Measurements from ENCODE around the gene SETD4. TPM values are rescaled to one million over a fixed set of nuclear protein-coding genes. Genes with fewer than 3 reads are reported as not detected.

Gene SETD4
- total and polyA plus RNA-seq, 2 of the 8 experiments (the other 6 are each of a cell fraction or from before 2014, with no cell fraction given) = 20.1 to 46.6 TPM

- H3K4me2 ChIP-seq (ENCODE audit: insufficient read depth in 1 of 2, low read depth in 2 of 2, low read length in 2 of 2) = no peak overlapping the region
- H3K36me3 ChIP-seq (ENCODE audit: control insufficient read depth in 2 of 4, insufficient read depth in 4 of 4, low read length in 3 of 4) = no peaks in the 10 kb centered on the region
- no peak overlapping the region for H3K14ac ChIP-seq (ENCODE audit: insufficient read length)
- DNase-seq (ENCODE audit: low read depth in 1 of 2, low spot score in 2 of 2) = no peak
- no peak overlapping the region for H3K4ac ChIP-seq (replicated peaks; ENCODE audit: insufficient read length, low read depth, low read length)
- no peak overlapping the region for H2BK5ac ChIP-seq (ENCODE audit: low read depth, low read length)
- H2BK15ac ChIP-seq (ENCODE audit: low read length) = no peak overlapping the region
- no peak overlapping the region for H3K56ac ChIP-seq (replicated peaks; ENCODE audit: insufficient read length, low read depth, low read length)
- no peaks in the 10 kb centered on the region for H3K79me2 ChIP-seq (ENCODE audit: control insufficient read depth in 1 of 2, insufficient read depth in 2 of 2, low read length in 2 of 2)
- TF ChIP-seq CEBPB (IDR thresholded peaks at IDR 0.05; ENCODE audit: low read depth, low read length) = no peak
- no peak for TF ChIP-seq RBBP5 (IDR thresholded peaks at IDR 0.05; ENCODE audit: borderline replicate concordance, low read depth, low read length)
- TF ChIP-seq TEAD4 (IDR thresholded peaks at IDR 0.05; ENCODE audit: low read depth, low read length) = no peak
- TF ChIP-seq SIX5 (IDR thresholded peaks at IDR 0.05; ENCODE audit: low read depth, low read length) = no peak
- TF ChIP-seq ZNF274 (IDR thresholded peaks at IDR 0.05; ENCODE audit: borderline replicate concordance, extremely low read depth, low read length) = no peak
- H2BK120ac ChIP-seq (replicated peaks; ENCODE audit: low read depth, low read length) = no peak overlapping the region
- no peak overlapping the region for H4K8ac ChIP-seq (ENCODE audit: extremely low read depth, insufficient read depth, low read length)
- no peak overlapping the region for H2AFZ ChIP-seq (ENCODE audit: low read length)
- H3K4me1 ChIP-seq (replicated peaks in 1 of 4; ENCODE audit: control insufficient read depth in 3 of 4, insufficient read depth in 4 of 4, low read length in 3 of 4) = peaks cover 0 to 5% (median under 1%) of the 10 kb centered on the region in 4 experiments; a peak in 3 of 7 replicates
- H3K18ac ChIP-seq (ENCODE audit: extremely low read depth, low read length) = no peak overlapping the region
- ChIA-PET POLR2A (ENCODE audit: partially characterized antibody) (interaction anchor here (1.7 kb wide), 1 partner anchor 11 kb away, joined by 5 read pairs; no protein-coding TSS in a partner anchor), CTCF (ENCODE audit: partially characterized antibody) (interaction anchor here (0.8 to 1.6 kb wide), 5 partner anchors 9 to 92 kb away, joined by 3 to 5 read pairs (median 3); no protein-coding TSS in a partner anchor)
- no peaks in the 10 kb centered on the region for H3K79me1 ChIP-seq (ENCODE audit: low read depth, low read length)
- FAIRE-seq = no peak
- H2BK12ac ChIP-seq (ENCODE audit: low read depth, low read length) = no peak overlapping the region
- peaks cover 0 to 4% of the 10 kb centered on the region in 2 experiments; a peak in 1 of 4 replicates for H3K9me3 ChIP-seq (ENCODE audit: insufficient read depth in 2 of 2, low read depth in 1 of 2, low read length in 1 of 2)
- H4K5ac ChIP-seq (ENCODE audit: insufficient read length, low read depth, low read length) = no peak overlapping the region
- no peak overlapping the region for H3K9ac ChIP-seq (replicated peaks in 1 of 4; ENCODE audit: extremely low read depth in 1 of 4, low read depth in 3 of 4, low read length in 3 of 4)
- H3K23ac ChIP-seq (ENCODE audit: insufficient read length) = no peak overlapping the region
- H3K4me3 ChIP-seq (ENCODE audit: extremely low read depth in 1 of 4, insufficient read depth in 2 of 4, low read depth in 3 of 4, low read length in 4 of 4) = no peak overlapping the region
- no peak overlapping the region for H2BK20ac ChIP-seq (ENCODE audit: low read length)
- no peaks in the 10 kb centered on the region for H4K20me1 ChIP-seq (replicated peaks in 1 of 2; ENCODE audit: control insufficient read depth in 1 of 2, insufficient read depth in 2 of 2, low read length in 2 of 2)
- H3K23me2 ChIP-seq (ENCODE audit: low read depth, low read length) = no peaks in the 10 kb centered on the region
- 91% methylated on average over 8 of the region's 8 CpGs; no CpG with 5 or more reads in 1 of the 2 experiments for WGBS, 2 experiments (ENCODE audit: extremely low coverage in 1 of 2, insufficient coverage in 1 of 2, insufficient read length in 1 of 2, insufficient replicate concordance in 2 of 2, low coverage in 1 of 2, low lambda C conversion rate in 2 of 2, missing lambda C conversion rate in 1 of 2)
- H4K91ac ChIP-seq (replicated peaks; ENCODE audit: insufficient read length, low read length) = no peak overlapping the region
- H3K27ac ChIP-seq (ENCODE audit: low read depth, low read length) = no peak overlapping the region
- no peaks in the 10 kb centered on the region for H3K27me3 ChIP-seq (replicated peaks in 1 of 4; ENCODE audit: control insufficient read depth in 3 of 4, extremely low read depth in 1 of 4, insufficient read depth in 3 of 4, low read length in 3 of 4)
- H2AK5ac ChIP-seq (ENCODE audit: low read depth, low read length) = no peak overlapping the region
Measured at GRCh38 chr21:36024782-36025181, 35.5 kb downstream of the SETD4 start.
